OCI-M2 (cell line): Measurements from ENCODE around the gene TIGD1.
"Not testable (repeated sequence)": the region's sequence is repeated elsewhere in the genome, so short reads cannot be mapped to it uniquely, and the experiment has no call there.

Source experiments
- DNase-seq: peaks from one replicate; lab custom pipeline; 2025; ENCODE audit not compliant: unreplicated experiment; lab: John Stamatoyannopoulos, UW

TIGD1 gene

DNA sequence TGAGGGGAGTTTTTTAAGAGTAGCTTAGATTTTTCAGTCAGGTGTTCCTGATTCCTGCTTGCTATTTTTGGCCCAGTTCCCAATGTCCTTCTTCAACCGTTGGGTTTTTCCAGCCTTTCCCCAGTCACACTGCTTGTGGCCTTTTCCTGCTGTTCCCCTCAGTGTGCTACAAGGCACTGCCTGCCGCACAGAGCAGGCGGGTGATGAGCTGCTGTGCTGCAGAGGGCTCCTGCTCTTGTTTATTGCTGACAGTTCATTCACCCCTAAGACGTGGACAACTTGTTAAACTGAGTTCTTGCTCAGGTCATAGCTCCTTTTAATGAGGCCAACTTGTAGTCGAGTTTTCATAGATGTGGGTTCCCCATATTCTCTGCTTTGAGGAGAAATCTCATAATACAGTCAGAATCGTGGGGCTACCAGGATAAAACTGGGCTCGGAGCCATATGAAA, 20.7 kb upstream of the TIGD1 start:
- no peak for DNase-seq

DNA sequence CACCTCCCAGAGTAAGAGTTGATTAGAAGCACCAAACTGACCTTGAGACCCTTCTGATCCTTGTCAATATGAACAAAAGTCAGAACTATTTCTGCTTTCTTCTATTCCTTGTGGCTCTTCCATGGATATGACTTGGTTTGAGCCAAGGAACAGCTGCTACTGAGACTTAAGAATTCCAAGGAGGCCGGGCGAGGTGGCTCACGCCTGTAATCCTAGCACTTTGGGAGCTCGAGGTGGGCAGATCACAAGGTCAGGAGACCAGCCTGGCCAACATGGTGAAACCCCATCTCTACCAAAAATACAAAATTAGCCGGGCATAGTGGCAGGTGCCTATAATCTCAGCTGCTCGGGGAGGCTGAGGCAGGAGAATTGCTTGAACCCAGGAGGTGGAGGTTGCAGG, 20.1 kb upstream of the TIGD1 start:
- DNase-seq: not testable (repeated sequence)

DNA sequence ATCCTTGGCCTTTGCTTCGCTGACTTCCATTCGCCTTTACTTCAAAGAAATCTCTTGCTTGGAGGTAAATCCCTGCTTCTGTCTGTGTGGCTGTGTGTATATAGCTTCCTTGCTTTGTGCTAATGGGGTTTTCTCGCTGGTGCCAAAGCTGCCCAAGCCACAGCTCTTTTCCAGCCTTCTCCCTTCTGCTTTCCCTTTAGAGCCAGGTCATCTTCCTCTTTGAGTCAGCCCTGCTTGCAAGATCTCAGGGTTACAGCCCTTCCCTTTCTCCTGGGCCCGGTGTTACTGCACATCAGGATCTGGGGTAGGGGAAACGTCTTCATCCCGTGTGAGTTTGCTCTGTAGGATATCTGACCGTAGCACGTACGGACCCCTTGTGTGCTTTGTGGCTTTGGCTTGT, 19.2 kb upstream of the TIGD1 start:
- DNase-seq: no peak

DNA sequence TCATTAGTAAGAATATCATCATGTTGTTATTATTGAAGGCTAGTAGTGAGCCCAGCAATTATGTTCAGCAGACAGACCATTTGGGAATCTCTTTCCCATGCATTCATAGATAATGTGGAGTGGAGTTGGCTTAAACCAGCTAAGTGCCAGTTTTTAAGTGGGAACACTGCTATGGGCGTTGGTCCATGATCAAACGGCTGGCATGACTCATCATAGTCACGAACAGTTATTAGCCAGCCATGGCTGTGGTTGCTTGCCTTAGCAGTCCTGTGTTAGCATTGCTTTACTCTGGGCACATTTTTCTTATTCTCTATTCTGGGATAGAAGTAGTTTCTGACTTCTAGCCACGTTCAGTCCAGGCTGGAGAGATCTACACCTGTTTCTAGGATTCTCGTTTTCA, 17.8 kb upstream of the TIGD1 start:
- no peak for DNase-seq

DNA sequence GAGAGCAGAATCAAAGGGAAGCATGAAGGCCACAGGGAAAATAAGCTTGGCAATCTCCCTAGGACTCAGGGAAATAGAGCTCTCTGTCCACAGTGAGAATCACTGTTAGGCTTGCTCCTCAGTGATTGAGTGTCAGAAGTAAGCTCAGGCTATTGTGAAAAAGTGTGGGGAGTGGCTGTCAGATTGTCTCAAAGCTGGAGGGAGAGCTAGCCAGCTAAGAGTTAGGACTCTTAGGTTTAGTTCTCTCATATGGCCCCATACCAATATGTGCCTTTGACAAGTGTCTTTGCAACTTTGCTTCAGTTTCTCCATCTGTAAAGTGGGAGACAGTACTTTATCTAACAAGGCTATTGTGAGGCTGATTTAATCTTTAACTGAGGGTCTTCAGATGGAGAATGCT, 17.4 kb upstream of the TIGD1 start:
- no peak for DNase-seq

DNA sequence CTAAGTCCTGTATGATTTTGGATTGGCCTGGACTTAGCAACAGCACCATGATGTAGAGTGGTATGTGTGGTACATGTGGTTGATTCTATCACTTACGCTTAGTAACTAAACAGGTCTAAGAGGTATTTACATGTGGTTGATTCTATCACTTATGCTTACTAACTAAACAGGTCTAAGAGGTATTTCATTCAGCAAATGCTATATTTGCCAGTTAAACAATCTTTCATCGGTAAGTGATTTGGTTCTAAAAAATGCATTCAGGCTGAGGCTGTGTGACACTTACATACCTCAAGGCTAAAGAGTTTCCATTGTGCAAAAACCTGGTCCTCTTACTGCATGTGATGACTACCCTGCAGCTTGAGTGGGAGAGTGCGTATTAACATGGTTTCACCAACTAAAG, 13.2 kb upstream of the TIGD1 start:
- DNase-seq: no peak

DNA sequence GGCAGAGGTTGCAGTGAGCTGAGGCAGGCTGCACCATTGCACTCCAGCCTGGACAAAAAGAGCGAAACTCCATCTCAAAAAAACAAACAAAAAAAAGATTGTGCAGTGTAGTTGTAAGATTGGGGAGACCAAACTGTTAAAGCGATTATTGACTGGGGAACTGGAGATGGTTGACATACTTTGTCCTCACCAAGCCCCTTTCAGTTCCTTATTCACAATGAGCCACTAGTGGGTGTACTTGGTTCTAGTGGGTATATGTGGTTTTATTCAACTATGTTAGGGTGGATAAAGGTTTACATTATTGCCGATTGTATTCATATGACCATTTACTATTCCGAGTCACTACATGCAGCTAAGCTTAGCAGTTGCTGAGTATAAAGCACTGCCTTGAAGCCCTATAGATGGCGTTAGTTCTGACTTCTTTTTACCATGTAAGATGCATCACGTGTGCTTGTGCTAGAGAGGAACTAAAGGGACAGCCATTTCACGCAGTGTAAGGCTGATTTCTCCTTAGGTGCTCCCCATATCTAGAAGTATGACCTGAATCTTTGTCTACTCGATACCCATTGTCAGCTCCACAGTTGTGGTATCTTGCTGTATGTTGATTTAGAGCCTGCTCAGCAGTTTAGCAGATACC, 12.3 kb upstream of the TIGD1 start:
- no peak for DNase-seq

DNA sequence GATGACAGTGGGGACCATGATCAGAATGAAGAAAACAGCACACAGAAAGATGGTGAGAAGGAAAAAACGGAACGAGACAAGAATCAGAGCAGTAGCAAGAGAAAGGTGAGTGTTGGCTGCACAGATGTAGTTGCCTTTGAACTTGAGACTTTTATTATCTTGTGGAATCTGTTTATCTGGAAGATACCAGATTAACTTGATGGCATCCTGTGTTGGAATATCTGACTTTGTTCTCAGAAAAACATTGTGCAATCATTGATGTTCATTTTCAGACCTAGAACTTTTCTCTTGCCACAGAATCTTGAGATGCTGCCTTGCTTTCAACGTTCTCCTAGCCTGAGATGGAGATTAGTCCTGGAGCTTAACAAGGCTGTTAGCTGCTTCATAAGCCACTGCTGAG, 6.1 kb upstream of the TIGD1 start:
- DNase-seq: no peak

DNA sequence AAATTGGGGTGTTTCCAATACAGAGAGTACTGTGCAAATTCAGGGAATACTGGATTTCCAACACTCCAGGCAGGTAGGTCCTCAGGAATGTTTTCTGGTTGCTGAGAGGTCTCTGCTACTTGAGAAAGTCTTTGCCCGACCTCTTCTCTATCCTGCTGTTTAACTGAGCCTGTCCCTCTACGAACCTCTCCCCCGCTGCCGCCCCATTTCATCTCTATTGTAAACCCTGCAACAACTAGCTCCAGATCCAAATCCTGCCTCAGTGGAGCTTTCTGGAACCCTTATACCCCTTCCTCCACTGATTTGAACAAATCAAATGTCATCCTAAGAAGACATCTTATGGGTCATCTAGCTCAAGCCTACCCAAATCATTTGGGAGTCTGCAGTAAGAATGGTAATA, 1.4 kb upstream of the TIGD1 start:
- DNase-seq: no peak

DNA sequence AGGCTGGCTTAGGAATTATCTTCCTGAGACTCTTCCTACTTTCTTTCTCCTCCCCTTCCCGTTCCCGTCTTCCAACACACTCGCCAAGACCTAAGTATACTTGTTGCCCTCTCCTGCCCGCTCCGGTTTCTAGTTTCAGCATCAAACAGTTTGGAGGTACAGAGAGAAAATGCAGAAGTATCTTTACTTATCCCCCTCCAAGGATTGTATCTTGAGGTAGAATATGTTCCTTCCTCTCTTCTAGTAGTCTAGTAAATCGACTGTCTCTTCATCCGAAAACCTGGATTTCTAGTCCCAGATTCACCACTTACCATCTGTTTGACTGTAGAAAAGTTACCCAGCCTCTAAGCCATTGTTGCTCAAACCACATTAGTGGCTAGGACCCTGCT, 887 bp upstream of the TIGD1 start:
- no peak for DNase-seq

DNA sequence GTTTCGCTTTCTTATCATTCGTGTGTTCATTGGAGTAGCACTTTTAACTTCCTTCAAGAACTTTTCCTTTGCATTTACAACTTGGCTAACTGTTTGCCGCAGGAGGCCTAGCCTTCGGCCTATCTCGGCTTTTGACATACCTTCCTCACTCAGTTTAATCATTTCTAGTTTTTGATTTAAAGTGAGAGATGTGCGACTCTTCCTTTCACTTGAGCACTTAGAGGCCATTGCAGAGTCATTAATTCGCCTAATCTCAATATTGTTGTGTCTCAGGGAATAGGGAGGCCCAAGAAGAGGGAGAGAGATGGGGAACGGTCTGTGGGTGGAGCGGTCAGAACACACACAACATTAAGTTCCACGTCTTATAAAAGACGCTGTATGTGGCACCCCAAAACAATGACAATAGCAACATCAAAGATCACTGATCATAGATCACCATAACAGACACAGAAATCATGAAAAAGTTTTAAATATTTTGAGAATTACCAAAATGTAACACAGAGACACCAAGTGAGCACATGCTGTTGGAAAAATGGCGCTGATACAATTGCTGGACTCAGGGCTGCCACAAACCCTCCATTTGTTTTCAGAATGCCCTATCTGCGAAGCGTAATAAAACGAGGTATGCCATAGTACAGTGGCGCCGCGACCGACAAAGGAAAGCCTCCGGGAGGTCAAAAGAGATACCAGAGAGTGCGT, 553 bp downstream of the TIGD1 start:
- no peak for DNase-seq

DNA sequence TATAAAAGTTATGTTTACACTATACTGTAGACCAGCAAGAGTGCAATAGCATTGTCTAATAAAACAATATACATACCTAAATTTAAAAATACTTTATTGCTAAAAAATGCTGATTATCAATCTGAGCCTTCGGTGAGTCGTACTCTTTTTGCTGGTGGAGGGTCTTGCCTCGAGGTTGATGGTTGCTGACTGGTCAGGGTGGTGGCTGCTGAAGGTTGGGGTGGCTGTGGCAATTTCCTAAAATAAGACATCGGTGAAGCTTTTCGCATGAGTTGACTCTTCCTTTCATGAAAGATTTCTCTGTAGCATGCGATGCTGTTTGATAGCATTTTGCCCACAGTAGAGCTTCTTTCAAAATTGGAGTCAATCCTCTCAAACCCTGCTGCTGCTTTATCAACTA, 2.4 kb downstream of the TIGD1 start:
- no peak for DNase-seq

DNA sequence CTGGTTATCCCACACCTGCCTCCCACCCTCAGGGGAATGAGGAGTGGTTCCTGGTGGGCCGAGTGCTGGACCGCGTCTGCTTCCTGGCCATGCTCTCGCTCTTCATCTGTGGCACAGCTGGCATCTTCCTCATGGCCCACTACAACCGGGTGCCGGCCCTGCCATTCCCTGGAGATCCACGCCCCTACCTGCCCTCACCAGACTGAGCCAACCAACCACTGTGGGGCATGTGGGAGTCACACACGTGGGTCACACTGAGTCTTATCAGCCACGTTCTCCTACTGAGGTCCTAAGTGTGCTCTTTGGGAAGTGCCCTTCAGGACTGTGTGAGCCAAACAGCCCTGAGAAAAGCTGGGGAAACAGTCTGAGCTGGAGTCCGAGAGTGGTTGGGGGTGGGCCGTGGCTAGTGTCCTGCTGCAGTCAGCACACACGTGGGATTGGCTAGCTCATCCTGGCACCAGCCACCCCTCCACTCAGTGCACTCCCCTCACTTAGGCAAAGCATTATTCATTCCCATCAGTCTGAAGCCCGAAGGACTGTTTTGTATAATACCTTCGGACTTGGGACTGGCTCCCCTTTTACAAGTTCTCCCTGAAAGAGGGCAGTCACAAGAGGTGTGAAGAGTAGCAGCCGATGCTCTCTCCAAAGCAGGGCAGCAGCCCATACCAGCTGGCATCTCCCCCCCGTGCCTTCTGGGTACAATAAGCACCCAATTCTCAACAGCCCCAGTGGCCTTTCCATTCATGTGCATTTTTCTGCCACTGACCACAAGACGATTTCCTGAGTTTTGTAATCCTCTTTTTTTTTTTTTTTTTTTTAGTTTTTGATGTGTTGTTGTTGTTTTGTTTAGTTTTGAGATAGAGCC, 4.6 kb downstream of the TIGD1 start:
- DNase-seq: no peak

DNA sequence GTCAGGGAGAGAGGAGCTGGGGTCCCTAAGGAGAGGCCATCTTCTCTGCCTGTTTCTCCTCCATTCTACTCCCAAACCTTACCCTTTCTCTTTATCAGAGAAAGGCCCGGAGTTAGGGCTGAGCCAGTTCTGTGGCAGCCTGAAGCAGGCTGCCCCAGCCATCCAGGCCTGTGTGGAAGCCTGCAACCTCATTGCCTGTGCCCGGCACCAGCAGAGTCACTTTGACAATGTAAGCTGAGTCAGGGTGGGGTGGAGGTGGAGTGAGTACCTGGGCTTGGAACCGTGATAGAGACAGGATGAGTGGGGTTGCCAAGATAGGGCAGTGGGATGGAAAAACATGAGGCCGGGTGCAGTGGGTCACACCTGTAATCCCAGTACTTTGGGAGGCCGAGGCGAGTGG, 5.7 kb downstream of the TIGD1 start:
- DNase-seq: no peak

DNA sequence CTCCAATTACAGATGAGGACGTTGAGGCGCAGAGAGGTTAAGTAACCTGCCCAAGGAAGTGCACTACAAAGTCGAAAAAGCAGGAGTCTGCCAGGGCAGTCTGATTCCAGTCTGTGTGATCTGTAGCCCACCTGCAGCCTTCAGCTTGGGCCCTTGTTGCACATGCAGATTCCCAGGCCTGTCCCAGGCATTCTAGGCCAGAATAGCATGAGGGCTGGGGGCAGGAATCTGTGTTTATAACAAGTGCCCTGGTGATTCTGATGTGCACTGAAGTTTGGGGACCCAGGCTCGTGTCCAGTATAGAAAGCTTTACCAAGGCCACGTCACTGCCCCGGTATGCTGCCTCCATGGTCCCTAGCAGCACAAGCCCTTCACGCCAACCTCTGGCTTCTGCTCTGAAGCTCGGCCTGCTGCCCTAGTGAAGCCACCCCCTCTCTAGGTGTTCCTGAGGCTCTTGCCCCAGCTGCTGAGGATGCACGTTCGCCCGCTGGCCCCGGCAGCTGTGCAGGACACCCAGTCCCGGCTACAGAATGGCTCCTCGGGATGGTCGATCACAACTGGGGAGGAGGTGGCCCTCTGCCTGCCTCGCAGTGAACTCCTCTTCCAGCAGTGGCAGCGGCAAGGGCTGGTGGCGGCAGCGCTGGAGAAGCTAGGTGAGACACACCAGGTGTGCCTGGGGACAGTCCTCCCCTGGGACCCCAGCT, 6.3 kb downstream of the TIGD1 start:
- DNase-seq: no peak

DNA sequence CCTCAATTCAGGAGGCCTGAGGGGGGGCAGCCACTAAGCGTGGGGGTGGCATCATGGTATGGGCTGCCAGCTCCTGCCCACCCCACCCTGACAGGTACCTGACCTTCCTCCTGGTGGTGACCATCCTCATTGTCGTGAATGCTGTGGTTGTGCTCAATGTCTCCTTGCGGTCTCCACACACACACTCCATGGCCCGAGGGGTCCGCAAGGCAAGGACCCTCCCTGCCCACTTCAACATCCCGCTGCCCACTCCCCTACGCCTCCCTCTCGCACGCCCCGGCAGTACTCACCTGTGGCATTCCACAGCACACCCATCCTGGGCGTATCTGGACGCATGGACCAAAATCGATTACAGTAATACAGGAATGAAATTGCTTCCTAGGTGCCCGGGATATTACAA, 6.9 kb downstream of the TIGD1 start:
- DNase-seq: no peak

DNA sequence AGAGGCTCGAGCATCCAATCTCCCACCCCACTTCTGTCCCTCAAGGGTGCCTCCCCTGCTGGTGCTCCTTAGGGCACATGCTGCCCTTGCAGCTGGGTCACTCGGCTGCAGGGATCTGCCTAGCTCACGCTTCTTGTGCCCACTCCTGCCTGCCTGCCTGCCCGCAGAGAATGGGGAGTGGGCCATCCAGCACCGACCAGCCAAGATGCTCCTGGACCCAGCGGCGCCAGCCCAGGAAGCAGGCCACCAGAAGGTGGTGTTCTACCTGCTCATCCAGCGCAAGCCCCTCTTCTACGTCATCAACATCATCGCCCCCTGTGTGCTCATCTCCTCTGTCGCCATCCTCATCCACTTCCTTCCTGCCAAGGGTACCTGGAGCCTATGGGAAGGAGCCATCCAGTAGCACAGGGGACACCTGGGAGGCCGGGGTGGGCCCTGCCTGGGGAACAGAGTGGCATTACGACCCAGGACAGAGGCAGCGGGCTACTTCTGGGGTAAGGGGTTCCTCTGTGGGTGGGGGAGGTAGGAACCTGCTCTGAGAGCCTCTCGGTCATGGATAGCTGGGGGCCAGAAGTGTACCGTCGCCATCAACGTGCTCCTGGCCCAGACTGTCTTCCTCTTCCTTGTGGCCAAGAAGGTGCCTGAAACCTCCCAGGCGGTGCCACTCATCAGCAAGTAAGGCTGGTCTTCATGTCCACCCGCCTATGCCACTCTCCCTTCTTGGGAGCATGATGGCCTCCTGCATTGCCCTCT, 7.5 kb downstream of the TIGD1 start:
- DNase-seq: no peak

DNA sequence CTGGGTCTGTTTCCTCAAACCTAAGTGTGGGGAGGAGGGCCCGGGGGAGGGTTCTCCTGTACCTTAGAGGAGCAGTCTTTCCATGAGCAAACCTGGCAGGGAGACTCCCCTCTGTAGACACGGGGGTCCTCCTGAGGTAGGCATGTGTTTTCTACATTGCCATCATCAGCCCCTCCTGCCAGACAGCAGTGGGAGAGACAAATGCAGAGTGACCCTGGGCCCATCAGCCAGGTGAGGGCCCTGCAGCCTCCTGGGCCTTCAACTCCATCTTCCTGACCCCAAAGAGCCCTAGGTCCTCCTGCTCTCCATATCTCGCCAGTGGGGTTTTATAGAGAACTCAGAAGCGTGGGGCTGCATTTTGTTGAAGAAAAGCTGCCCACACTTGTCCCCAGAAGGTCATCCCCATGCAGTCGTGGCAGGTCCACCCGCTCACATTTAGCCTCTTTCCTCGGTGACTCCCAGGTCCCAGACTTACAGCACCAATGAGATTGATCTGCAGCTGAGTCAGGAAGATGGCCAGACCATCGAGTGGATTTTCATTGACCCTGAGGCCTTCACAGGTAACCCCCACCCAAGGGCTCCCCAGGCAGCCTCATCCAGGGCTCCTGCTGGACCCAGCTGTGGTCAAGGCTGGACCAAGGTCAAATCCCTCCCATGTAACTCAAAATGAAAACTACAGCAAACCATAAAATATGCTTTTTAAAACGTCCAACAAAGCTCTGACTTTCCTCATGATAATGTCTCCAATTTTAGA, 8.2 kb downstream of the TIGD1 start:
- DNase-seq: no peak

DNA sequence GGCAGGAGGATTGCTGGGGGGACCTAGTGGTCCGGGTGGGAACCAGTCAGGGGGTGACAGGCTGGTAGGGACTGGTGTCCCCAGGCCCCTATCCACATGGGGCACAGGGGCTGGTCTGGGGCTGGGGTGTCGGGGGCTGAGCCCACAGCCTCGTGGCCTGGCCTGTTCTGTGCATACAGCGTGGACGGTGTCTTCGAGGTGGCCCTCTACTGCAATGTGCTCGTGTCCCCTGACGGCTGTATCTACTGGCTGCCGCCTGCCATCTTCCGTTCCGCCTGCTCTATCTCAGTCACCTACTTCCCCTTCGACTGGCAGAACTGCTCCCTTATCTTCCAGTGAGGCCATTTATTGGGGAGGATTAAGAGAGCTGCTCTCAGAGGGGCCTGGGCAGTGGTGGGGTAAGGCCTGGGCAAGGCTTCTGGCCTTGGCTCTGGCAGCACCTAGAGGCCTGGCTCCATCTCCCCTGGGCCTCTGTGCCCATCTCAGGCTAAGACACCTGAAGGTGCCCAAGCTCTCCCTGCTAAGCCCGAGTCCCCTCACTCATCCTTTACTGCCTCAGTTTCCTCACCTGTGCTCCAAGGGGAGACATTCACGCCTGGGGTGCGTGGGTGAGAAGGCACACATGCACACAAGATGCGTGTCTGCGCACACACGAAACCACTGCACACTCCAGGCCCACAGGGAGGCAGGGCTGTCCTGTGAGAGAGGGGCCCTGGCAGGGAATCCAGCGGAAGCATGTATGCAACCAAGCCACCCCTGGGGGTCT, 9.0 kb downstream of the TIGD1 start:
- no peak for DNase-seq
